Panc1 (cell line): ENCODE results near the gene NCAPG2. TPM values are rescaled to one million over a fixed set of nuclear protein-coding genes. Genes with fewer than 3 reads are reported as not detected.

Source experiments
- ATAC-seq: fragments of 200-7000 bp; cut with Tn5 transposase; 2 replicates; pipeline ENCODE4 v1.9.1; 2020; ENCODE audit warnings: mild to moderate bottlenecking, moderate library complexity
- BruUV-seq: library from RNA; stranded (reverse); fragments of 400-500 nt; replicated peaks from 2 replicates; lab custom pipeline; 2021; lab: Mats Ljungman, UMichigan
- CTCF ChIA-PET: fragments of 300-600 bp; sonication (Branson Sonifier 250); formaldehyde crosslinking; loops from one replicate; lab custom pipeline; 2022; ENCODE audit warnings: antibody characterized with exemption; lab: Charles Lee
- POLR2A ChIA-PET: fragments of 300-600 bp; sonication (Branson Sonifier 250); formaldehyde crosslinking; loops from one replicate; lab custom pipeline; 2022; ENCODE audit warnings: antibody characterized with exemption; lab: Charles Lee
- DNase-seq: peaks from one replicate; pipeline ENCODE4 v3.0.0-alpha.2; 2010; ENCODE audit warnings: low read depth, low spot score
- H3K27ac ChIP-seq: 2 replicates; pipeline ENCODE4 v1.5.1; 2011; ENCODE audit warnings: mild to moderate bottlenecking, low read length, inconsistent platforms
- H3K27me3 ChIP-seq: fragments of 200-500 bp; sonication (Bioruptor generic); 2 replicates; pipeline ENCODE4 v1.6.0; 2014; ENCODE audit warnings: low read length, inconsistent platforms; ENCODE audit not compliant: control insufficient read depth, insufficient read depth
- H3K36me3 ChIP-seq: fragments of 200-500 bp; sonication (Bioruptor generic); 2 replicates; pipeline ENCODE4 v1.5.1; 2014; ENCODE audit warnings: inconsistent platforms, mild to moderate bottlenecking, low read length, moderate library complexity; ENCODE audit not compliant: control insufficient read depth, insufficient read depth
- H3K4me1 ChIP-seq: 2 replicates; pipeline ENCODE4 v1.5.1; 2011; ENCODE audit warnings: inconsistent platforms, mild to moderate bottlenecking, low read length, moderate library complexity; ENCODE audit not compliant: control insufficient read depth, insufficient read depth
- H3K4me3 ChIP-seq, 2 experiments: 2 replicates each; pipeline ENCODE4 v1.5.1; 2011 to 2012; ENCODE audit warnings: low read depth in 2 of 2, low read length in 2 of 2, mild to moderate bottlenecking in 2 of 2, inconsistent platforms in 1 of 2, moderate library complexity in 1 of 2
- H3K9me3 ChIP-seq: fragments of 200-500 bp; sonication (Bioruptor generic); 2 replicates; pipeline ENCODE4 v1.5.1; 2014; ENCODE audit warnings: low read depth, mild to moderate bottlenecking, inconsistent platforms, low read length, moderate library complexity; ENCODE audit not compliant: control insufficient read depth, insufficient read depth
- CTCF ChIP-seq: fragments of 450-650 bp; IDR thresholded peaks from 2 replicates; pipeline ENCODE4 v1.5.1; 2017; ENCODE audit warnings: mild to moderate bottlenecking
- POLR2AphosphoS5 ChIP-seq: IDR thresholded peaks from 2 replicates; pipeline ENCODE4 v1.6.1; 2012; ENCODE audit warnings: mild to moderate bottlenecking, low read depth, low read length, moderate library complexity
- REST ChIP-seq, 2 experiments: IDR thresholded peaks; 2 replicates each; pipeline ENCODE4 v1.6.1; 2011 to 2012; ENCODE audit warnings: low read depth in 2 of 2, control low read depth in 1 of 2, low read length in 1 of 2, mild to moderate bottlenecking in 1 of 2, moderate library complexity in 1 of 2; ENCODE audit not compliant: insufficient read depth in 1 of 2
- SIN3A ChIP-seq: IDR thresholded peaks from 2 replicates; pipeline ENCODE4 v1.6.1; 2012; ENCODE audit warnings: low read depth, mild to moderate bottlenecking, low read length, moderate library complexity, borderline replicate concordance; ENCODE audit not compliant: insufficient read depth
- TCF7L2 ChIP-seq: IDR thresholded peaks from 2 replicates; pipeline ENCODE4 v1.6.1; 2011; ENCODE audit warnings: mild to moderate bottlenecking, low read depth, low read length, inconsistent platforms
- in situ Hi-C: cut with HindIII; loops from 2 replicates; pipeline ENCODE4 v1.10.0; 2016; ENCODE audit warnings: low sequenced_read_pairs, low pct_unique_long_range_greater_than_20kb
- intact Hi-C: fragments of 100-400 bp; cut with micrococcal nuclease; formaldehyde crosslinking; loops from one replicate; pipeline ENCODE4 v1.10.0; 2022; ENCODE audit not compliant: unreplicated experiment
- total RNA-seq: library from RNA; stranded (reverse); gene quantifications from one replicate; pipeline ENCODE4 v1.2.1, GENCODE V29; 2021; ENCODE audit not compliant: unreplicated experiment

The NCAPG2 gene
- total RNA-seq, 1 experiment from 2014 or later, result 81.4 TPM

- no peak for DNase-seq
- Histone ChIP-seq H3K27me3 (no peaks in the 10 kb centered on the region), H3K4me1 (peaks cover 15% of the 10 kb centered on the region), H3K9me3 (no peaks in the 10 kb centered on the region; the same call in 1 of the 2 replicates), H3K27ac (no peak overlapping the region), H3K36me3 (no peaks in the 10 kb centered on the region), H3K4me3 (no peak overlapping the region)
- ChIA-PET POLR2A (interaction anchor here (0.7 kb wide), 1 partner anchor 10 kb away, joined by 5 read pairs; no protein-coding TSS in a partner anchor), CTCF (no interaction called here)
- ATAC-seq, result no peak
- intact Hi-C loops (no loop called here), in situ Hi-C loops (no loop called here)
- no TSS peak for BruUV-seq
- TF ChIP-seq CTCF (no peak), SIN3A (no peak), REST (IDR thresholded peaks at IDR 0.05; ENCODE audit: insufficient read depth in 1 of 2, low read depth in 2 of 2, low read length in 1 of 2) (no peak), TCF7L2 (no peak), POLR2AphosphoS5 (no peak)
Measured at GRCh38 chr7:158706710-158707590, 2.3 kb upstream of the NCAPG2 start.

DNA sequence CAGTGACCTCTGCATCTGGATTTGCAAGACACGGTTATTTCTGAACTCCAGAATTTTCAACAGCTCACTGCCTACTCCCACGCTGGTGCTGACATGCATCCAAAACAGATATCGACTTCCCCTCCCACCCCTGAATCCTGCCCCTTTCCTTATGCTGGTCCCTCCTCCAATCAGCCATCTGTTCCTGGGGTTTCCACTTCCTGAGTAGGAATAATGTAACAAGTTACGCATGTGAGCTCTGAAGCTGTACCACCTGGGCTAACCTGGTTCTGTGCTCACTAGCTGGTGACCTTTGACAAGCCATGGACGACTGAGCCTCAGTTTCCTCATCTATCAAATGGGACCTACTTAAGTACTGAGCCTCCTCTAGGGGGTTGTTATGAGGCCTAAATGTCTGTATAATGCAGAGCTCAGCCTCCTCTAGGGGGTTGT, 1.7 kb upstream of the NCAPG2 start:
- intact Hi-C loops, result no loop called here
- CTCF ChIA-PET, result no interaction called here

More for the DNA sequence above, 1.7 kb upstream of the NCAPG2 start:
- ATAC-seq, result no peak
- Histone ChIP-seq H3K4me1 (peaks cover 15% of the 10 kb centered on the region), H3K36me3 (peaks cover 6% of the 10 kb centered on the region; the same call in 1 of the 2 replicates), H3K9me3 (no peaks in the 10 kb centered on the region; the same call in 1 of the 2 replicates), H3K4me3 (no peak overlapping the region), H3K27ac (no peak overlapping the region), H3K27me3 (no peaks in the 10 kb centered on the region)
- no TSS peak for BruUV-seq
- POLR2A ChIA-PET, result interaction anchor here (0.7 kb wide), 1 partner anchor 11 kb away, joined by 5 read pairs; no protein-coding TSS in a partner anchor
- TF ChIP-seq CTCF (no peak), POLR2AphosphoS5 (no peak), TCF7L2 (no peak), REST (IDR thresholded peaks at IDR 0.05; ENCODE audit: insufficient read depth in 1 of 2, low read depth in 2 of 2, low read length in 1 of 2) (no peak)
- in situ Hi-C loops, result no loop called here
- DNase-seq, result no peak
